GM23338 (cell line): ENCODE results near the gene ZNF277. TPM values are rescaled to one million over a fixed set of nuclear protein-coding genes. Genes with fewer than 3 reads are reported as not detected.

Experiments
- ATAC-seq: fragments of 200-7000 bp; cut with Tn5 transposase; 3 replicates; pipeline ENCODE4 v1.9.1; 2020
- DNase-seq: peaks from one replicate; pipeline ENCODE4 v3.0.0-alpha.2; 2015; ENCODE audit warnings: low spot score
- H2AFZ ChIP-seq: fragments of 200-600 bp; sonication (generic); 2 replicates; pipeline ENCODE4 v1.8.0; 2016; ENCODE audit warnings: antibody characterized with exemption, mild to moderate bottlenecking, moderate library complexity
- H3F3A ChIP-seq: fragments of 200-600 bp; sonication (generic); replicated peaks from 2 replicates; pipeline ENCODE4 v1.8.0; 2017; ENCODE audit warnings: antibody characterized with exemption, mixed run types, low read depth
- H3K27ac ChIP-seq: fragments of 200-600 bp; sonication (generic); 2 replicates; pipeline ENCODE4 v1.6.1; 2016; ENCODE audit warnings: low read depth
- H3K27me3 ChIP-seq: fragments of 200-600 bp; sonication (generic); 2 replicates; pipeline ENCODE4 v1.8.0; 2016; ENCODE audit warnings: mild to moderate bottlenecking, mixed run types, moderate library complexity; ENCODE audit not compliant: insufficient read depth
- H3K36me3 ChIP-seq: fragments of 200-600 bp; sonication (generic); 2 replicates; pipeline ENCODE4 v1.8.0; 2016; ENCODE audit warnings: mild to moderate bottlenecking; ENCODE audit not compliant: insufficient read depth
- H3K4me1 ChIP-seq: fragments of 200-600 bp; sonication (generic); 2 replicates; pipeline ENCODE4 v1.8.0; 2016; ENCODE audit warnings: mild to moderate bottlenecking, moderate library complexity; ENCODE audit not compliant: insufficient read depth
- H3K4me2 ChIP-seq: fragments of 200-600 bp; sonication (generic); 2 replicates; pipeline ENCODE4 v1.7.1; 2017; ENCODE audit warnings: mixed run types
- H3K4me3 ChIP-seq: fragments of 200-600 bp; sonication (generic); 2 replicates; pipeline ENCODE4 v1.6.1; 2016; ENCODE audit warnings: mixed run types
- H3K79me2 ChIP-seq: fragments of 200-600 bp; sonication (generic); replicated peaks from 2 replicates; pipeline ENCODE4 v1.8.0; 2017; ENCODE audit warnings: mild to moderate bottlenecking; ENCODE audit not compliant: insufficient read depth
- H3K9me2 ChIP-seq: fragments of 200-600 bp; sonication (generic); 2 replicates; pipeline ENCODE4 v1.8.0; 2017; ENCODE audit not compliant: insufficient read depth
- H4K20me1 ChIP-seq: fragments of 200-600 bp; sonication (generic); replicated peaks from 2 replicates; pipeline ENCODE4 v1.8.0; 2017; ENCODE audit warnings: mild to moderate bottlenecking; ENCODE audit not compliant: insufficient read depth
- H3K27ac Mint-ChIP-seq: 2 replicates; pipeline ENCODE4 v1.8.0; 2020; ENCODE audit warnings: inconsistent platforms, mild to moderate bottlenecking, moderate library complexity, mixed read lengths
- H3K27me3 Mint-ChIP-seq: 3 replicates; pipeline ENCODE4 v1.8.0; 2022; ENCODE audit warnings: low read depth, mild to moderate bottlenecking, moderate library complexity, mixed read lengths, inconsistent platforms; ENCODE audit not compliant: insufficient read depth, poor library complexity
- H3K36me3 Mint-ChIP-seq: 3 replicates; pipeline ENCODE4 v1.8.0; 2021; ENCODE audit warnings: low read depth, mild to moderate bottlenecking, inconsistent platforms, moderate library complexity, mixed read lengths
- H3K4me1 Mint-ChIP-seq: 3 replicates; pipeline ENCODE4 v1.8.0; 2020; ENCODE audit warnings: mild to moderate bottlenecking, inconsistent platforms, mixed read lengths
- H3K4me3 Mint-ChIP-seq: 3 replicates; pipeline ENCODE4 v1.8.0; 2021; ENCODE audit warnings: moderate library complexity, mild to moderate bottlenecking, inconsistent platforms, mixed read lengths
- H3K9me3 Mint-ChIP-seq: 3 replicates; pipeline ENCODE4 v1.8.0; 2020; ENCODE audit warnings: moderate library complexity, mild to moderate bottlenecking, inconsistent platforms, mixed read lengths
- CREB1 ChIP-seq: fragments of 250-450 bp; sonication (Bioruptor Pico); IDR thresholded peaks from 2 replicates; pipeline ENCODE4 v1.5.0; 2020; ENCODE audit warnings: low read depth, mild to moderate bottlenecking, moderate library complexity
- EZH2 ChIP-seq: fragments of 200-600 bp; sonication (generic); IDR thresholded peaks from one replicate; pipeline ENCODE4 v1.8.0; 2017; ENCODE audit warnings: antibody characterized with exemption, mild to moderate bottlenecking, low read depth; ENCODE audit not compliant: unreplicated experiment
- EZH2phosphoT487 ChIP-seq: fragments of 200-600 bp; sonication (generic); IDR thresholded peaks from one replicate; pipeline ENCODE4 v1.8.1; 2018; ENCODE audit warnings: antibody characterized with exemption; ENCODE audit not compliant: unreplicated experiment
- JUNB ChIP-seq: IDR thresholded peaks from one replicate; pipeline ENCODE4 v1.6.1; 2016; ENCODE audit warnings: antibody characterized with exemption; ENCODE audit not compliant: unreplicated experiment
- NANOG ChIP-seq: IDR thresholded peaks from 2 replicates; pipeline ENCODE4 v1.6.1; 2016; ENCODE audit warnings: antibody characterized with exemption, borderline replicate concordance
- POLR2AphosphoS5 ChIP-seq: IDR thresholded peaks from 2 replicates; pipeline ENCODE4 v1.6.1; 2016; ENCODE audit warnings: antibody characterized with exemption, low read depth
- REST ChIP-seq: IDR thresholded peaks from one replicate; pipeline ENCODE4 v1.6.1; 2018; ENCODE audit warnings: antibody characterized with exemption; ENCODE audit not compliant: unreplicated experiment
- STAT1 ChIP-seq: IDR thresholded peaks from one replicate; pipeline ENCODE4 v1.6.1; 2016; ENCODE audit warnings: antibody characterized with exemption; ENCODE audit not compliant: unreplicated experiment
- ZNF331 ChIP-seq: fragments of 250-450 bp; sonication (Bioruptor Pico); IDR thresholded peaks from 2 replicates; pipeline ENCODE4 v1.5.0; 2020; ENCODE audit warnings: low read depth, mild to moderate bottlenecking, moderate library complexity
- polyA plus RNA-seq: library from polyadenylated mRNA; unstranded; fragments of >200 nt; fragmentation: Nextera tagmentation; extraction: Ambion mirVana; gene quantifications from 2 replicates; pipeline ENCODE4 v1.2.1, GENCODE V29; 2016
- total RNA-seq: library from RNA; depleted of rRNA; stranded (reverse); fragments of >200 nt; shearing (Covaris generic); gene quantifications from 2 replicates; pipeline ENCODE4 v1.2.3, GENCODE V29; 2014
- TF ChIP-seq, protein P1 (sequence below), 2 experiments: fragments of 200-600 bp in 1 of 2; sonication (generic) in 1 of 2; conservative IDR thresholded peaks; 2 replicates each; pipeline versions ENCODE4 v1.5.1 to v1.6.1; 2016 to 2017; ENCODE audit warnings: antibody characterized with exemption in 2 of 2, low read depth in 2 of 2, mild to moderate bottlenecking in 2 of 2, moderate library complexity in 1 of 2

The ZNF277 gene
- total and polyA plus RNA-seq, 2 experiments from 2014 or later = 25.4 to 28.9 TPM

DNA sequence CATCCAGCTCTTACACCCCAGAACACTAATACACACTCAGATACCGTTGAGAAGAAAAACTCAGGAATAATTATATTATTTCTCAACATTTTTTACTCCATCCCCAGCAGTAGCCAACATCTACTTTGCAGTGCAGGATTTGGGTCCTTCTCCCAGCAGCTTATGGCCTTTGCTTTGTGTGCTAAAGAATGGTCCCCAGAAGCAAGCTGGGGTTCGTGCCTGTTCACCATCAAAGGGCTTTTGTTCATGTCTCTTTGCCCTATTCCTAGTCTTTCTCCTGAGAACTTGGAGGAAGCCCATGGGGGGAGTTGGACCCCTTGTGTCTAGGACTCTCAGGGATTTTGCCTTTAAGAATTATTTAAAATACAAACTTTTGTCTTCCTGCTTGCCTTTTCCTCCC is 100.4 kb downstream of the ZNF277 start (continued):
- no peak for TF ChIP-seq ZNF331
- TF ChIP-seq STAT1 = no peak
- no peak for TF ChIP-seq JUNB
- TF ChIP-seq, protein P1, sequence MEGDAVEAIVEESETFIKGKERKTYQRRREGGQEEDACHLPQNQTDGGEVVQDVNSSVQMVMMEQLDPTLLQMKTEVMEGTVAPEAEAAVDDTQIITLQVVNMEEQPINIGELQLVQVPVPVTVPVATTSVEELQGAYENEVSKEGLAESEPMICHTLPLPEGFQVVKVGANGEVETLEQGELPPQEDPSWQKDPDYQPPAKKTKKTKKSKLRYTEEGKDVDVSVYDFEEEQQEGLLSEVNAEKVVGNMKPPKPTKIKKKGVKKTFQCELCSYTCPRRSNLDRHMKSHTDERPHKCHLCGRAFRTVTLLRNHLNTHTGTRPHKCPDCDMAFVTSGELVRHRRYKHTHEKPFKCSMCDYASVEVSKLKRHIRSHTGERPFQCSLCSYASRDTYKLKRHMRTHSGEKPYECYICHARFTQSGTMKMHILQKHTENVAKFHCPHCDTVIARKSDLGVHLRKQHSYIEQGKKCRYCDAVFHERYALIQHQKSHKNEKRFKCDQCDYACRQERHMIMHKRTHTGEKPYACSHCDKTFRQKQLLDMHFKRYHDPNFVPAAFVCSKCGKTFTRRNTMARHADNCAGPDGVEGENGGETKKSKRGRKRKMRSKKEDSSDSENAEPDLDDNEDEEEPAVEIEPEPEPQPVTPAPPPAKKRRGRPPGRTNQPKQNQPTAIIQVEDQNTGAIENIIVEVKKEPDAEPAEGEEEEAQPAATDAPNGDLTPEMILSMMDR (conservative IDR thresholded peaks at IDR 0.05; ENCODE audit: low read depth in 2 of 2) = no peak
- TF ChIP-seq EZH2 = no peak
- TF ChIP-seq REST = no peak
- TF ChIP-seq CREB1 (CRISPR knock-in tag) = no peak
- no peak for TF ChIP-seq NANOG

GRCh38 chr7:112307506-112307905 is 101.0 kb downstream of the ZNF277 start:
- no peaks in the 10 kb centered on the region for H3K79me2 ChIP-seq
- peaks cover 12% of the 10 kb centered on the region; the same call in 1 of the 2 replicates for H3K36me3 ChIP-seq
- no peak overlapping the region for H3K27ac ChIP-seq
- H3K36me3 Mint-ChIP-seq = peaks cover 30% of the 10 kb centered on the region
- no peaks in the 10 kb centered on the region for H4K20me1 ChIP-seq
- H3K27me3 ChIP-seq = no peaks in the 10 kb centered on the region
- no peak overlapping the region for H3K27ac Mint-ChIP-seq
- peaks cover 1% of the 10 kb centered on the region for H3K27me3 Mint-ChIP-seq
- H3K4me2 ChIP-seq = no peak overlapping the region
- TF ChIP-seq NANOG (no peak), JUNB (no peak), EZH2 (no peak), EZH2phosphoT487 (no peak), POLR2AphosphoS5 (no peak)
- TF ChIP-seq, protein P1 (conservative IDR thresholded peaks at IDR 0.05; ENCODE audit: low read depth in 2 of 2) = no peak
- no peak overlapping the region for H3K4me3 ChIP-seq
- no peaks in the 10 kb centered on the region for H3F3A ChIP-seq
- ATAC-seq (no peak), DNase-seq (no peak)
- H3K9me3 Mint-ChIP-seq = peaks cover 22% of the 10 kb centered on the region; the same call in 2 of the 3 replicates
- 0 out of 2 replicates have a peak, but pooled peaks cover under 1% of the 10 kb centered on the region for H3K4me1 ChIP-seq
- H2AFZ ChIP-seq = no peak overlapping the region
- H3K4me1 Mint-ChIP-seq = peaks cover 7% of the 10 kb centered on the region
- no peak overlapping the region for H3K4me3 Mint-ChIP-seq
- no peaks in the 10 kb centered on the region for H3K9me2 ChIP-seq
